HCT116 (cell line): ENCODE results near the gene FOXD1. TPM values are rescaled to one million over a fixed set of nuclear protein-coding genes. Genes with fewer than 3 reads are reported as not detected.

Source experiments
- ATAC-seq: fragments of 200-7000 bp; cut with Tn5 transposase; 2 replicates; pipeline ENCODE4 v1.9.1; 2020; ENCODE audit warnings: mild to moderate bottlenecking, moderate library complexity
- BruUV-seq: library from RNA; stranded (reverse); fragments of 400-500 nt; replicated peaks from 2 replicates; lab custom pipeline; 2021; lab: Mats Ljungman, UMichigan
- CTCF ChIA-PET: fragments of 300-600 bp; sonication (Branson Sonifier 250); formaldehyde crosslinking; loops from one replicate; lab custom pipeline; 2021; ENCODE audit warnings: antibody characterized with exemption; lab: Charles Lee
- POLR2A ChIA-PET: fragments of 300-600, 350-600 bp; sonication (Branson Sonifier 250); formaldehyde crosslinking; loops from one replicate; lab custom pipeline; 2021; ENCODE audit warnings: antibody characterized with exemption; lab: Charles Lee
- RAD21 ChIA-PET, 2 experiments: fragments of 300-600 bp; sonication (Branson Sonifier 250); formaldehyde crosslinking; loops; one replicate each; lab custom pipeline; 2023; ENCODE audit warnings: low total read pairs in 2 of 2; ENCODE audit not compliant: uncharacterized antibody in 2 of 2, unreplicated experiment in 2 of 2, low non-redundant PET in 1 of 2; lab: Charles Lee
- DNase-seq: peaks from one replicate; pipeline ENCODE4 v3.0.0-alpha.2; 2010; ENCODE audit warnings: low read depth, low spot score
- H2AFZ ChIP-seq: fragments of 200-600 bp; shearing (Covaris generic), sonication (generic); 2 replicates; pipeline ENCODE4 v1.6.1; 2017; ENCODE audit warnings: low read depth, mixed run types, mixed read lengths, antibody characterized with exemption, low read length; ENCODE audit not compliant: poor library complexity, severe bottlenecking
- H3K27ac ChIP-seq: 2 replicates; pipeline ENCODE4 v1.5.1; 2012; ENCODE audit warnings: low read depth, low read length
- H3K27me3 ChIP-seq: fragments of 200-600 bp; sonication (generic); 2 replicates; pipeline ENCODE4 v1.6.1; 2016; ENCODE audit warnings: mixed run types, low read length, mixed read lengths; ENCODE audit not compliant: insufficient read depth
- H3K36me3 ChIP-seq, 2 experiments: fragments of 200-500 bp in 1 of 2; fragments of 200-600 bp in 1 of 2; sonication (Bioruptor generic) in 1 of 2; sonication (generic) in 1 of 2; 2 replicates each; pipeline versions ENCODE4 v1.5.1 to v1.6.1; 2014 to 2016; ENCODE audit warnings: low read length in 2 of 2, inconsistent platforms in 1 of 2, mixed read lengths in 1 of 2, mixed run types in 1 of 2; ENCODE audit not compliant: insufficient read depth in 2 of 2, control insufficient read depth in 1 of 2
- H3K4me1 ChIP-seq, 2 experiments: fragments of 200-600 bp in 1 of 2; sonication (generic) in 1 of 2; 2 replicates each; pipeline versions ENCODE4 v1.5.1 to v1.6.1; 2012 to 2017; ENCODE audit warnings: low read length in 2 of 2, inconsistent platforms in 1 of 2, mild to moderate bottlenecking in 1 of 2, mixed read lengths in 1 of 2, mixed run types in 1 of 2, moderate library complexity in 1 of 2; ENCODE audit not compliant: insufficient read depth in 2 of 2, control insufficient read depth in 1 of 2
- H3K4me2 ChIP-seq: fragments of 200-600 bp; sonication (generic); 2 replicates; pipeline ENCODE4 v1.6.1; 2017; ENCODE audit warnings: mixed run types, low read length, mixed read lengths
- H3K4me3 ChIP-seq, 2 experiments: fragments of 200-600 bp in 1 of 2; sonication (generic) in 1 of 2; replicated peaks in 1 of 2; 2 replicates each; pipeline ENCODE4 v1.5.1; 2011 to 2016; ENCODE audit warnings: low read length in 2 of 2, control low read depth in 1 of 2, low read depth in 1 of 2, mild to moderate bottlenecking in 1 of 2, mixed read lengths in 1 of 2, mixed run types in 1 of 2
- H3K79me2 ChIP-seq: fragments of 200-600 bp; sonication (generic); 2 replicates; pipeline ENCODE4 v1.6.1; 2017; ENCODE audit warnings: mild to moderate bottlenecking, mixed run types, low read length, moderate library complexity, mixed read lengths; ENCODE audit not compliant: insufficient read depth
- H3K9ac ChIP-seq: fragments of 200-600 bp; sonication (generic); 2 replicates; pipeline ENCODE4 v1.6.1; 2016; ENCODE audit warnings: low read length, mixed read lengths
- H3K9me2 ChIP-seq: fragments of 200-600 bp; sonication (generic), shearing (Covaris generic); 2 replicates; pipeline ENCODE4 v1.6.1; 2017; ENCODE audit warnings: mixed run types, mild to moderate bottlenecking, moderate library complexity; ENCODE audit not compliant: insufficient read depth
- H3K9me3 ChIP-seq, 2 experiments: fragments of 200-500 bp in 1 of 2; fragments of 200-600 bp in 1 of 2; sonication (Bioruptor generic) in 1 of 2; sonication (generic) in 1 of 2; 2 replicates each; pipeline ENCODE4 v1.6.1; 2014 to 2017; ENCODE audit warnings: low read length in 2 of 2, mixed read lengths in 2 of 2, inconsistent platforms in 1 of 2, low read depth in 1 of 2, mild to moderate bottlenecking in 1 of 2, mixed run types in 1 of 2, moderate library complexity in 1 of 2; ENCODE audit not compliant: control insufficient read depth in 1 of 2, insufficient read depth in 1 of 2
- H4K20me1 ChIP-seq: fragments of 200-600 bp; sonication (generic), shearing (Covaris generic); 2 replicates; pipeline ENCODE4 v1.6.1; 2017; ENCODE audit warnings: mixed run types, mild to moderate bottlenecking, moderate library complexity; ENCODE audit not compliant: insufficient read depth
- CBX3 ChIP-seq: IDR thresholded peaks from 2 replicates; pipeline ENCODE4 v1.6.1; 2012; ENCODE audit warnings: low read depth
- EGR1 ChIP-seq: IDR thresholded peaks from 2 replicates; pipeline ENCODE4 v1.6.1; 2012; ENCODE audit warnings: low read depth
- JUND ChIP-seq: IDR thresholded peaks from 2 replicates; pipeline ENCODE4 v1.6.1; 2012
- RAD21 ChIP-seq: IDR thresholded peaks from 2 replicates; pipeline ENCODE4 v1.6.1; 2012; ENCODE audit warnings: low read depth, mild to moderate bottlenecking
- SIN3A ChIP-seq: IDR thresholded peaks from 2 replicates; pipeline ENCODE4 v1.6.1; 2012; ENCODE audit warnings: low read depth
- SP1 ChIP-seq: IDR thresholded peaks from 2 replicates; pipeline ENCODE4 v1.6.1; 2012; ENCODE audit warnings: low read depth
- SRF ChIP-seq: IDR thresholded peaks from 2 replicates; pipeline ENCODE4 v1.6.1; 2012; ENCODE audit warnings: low read depth
- TCF7L2 ChIP-seq: IDR thresholded peaks from 2 replicates; pipeline ENCODE4 v1.7.0; 2011; ENCODE audit warnings: borderline replicate concordance, inconsistent platforms; ENCODE audit not compliant: insufficient read depth, insufficient read length; ENCODE audit errors: extremely low read depth
- ZFX ChIP-seq: fragments of 450-650 bp; IDR thresholded peaks from 2 replicates; pipeline ENCODE4 v1.6.1; 2017
- ZNF274 ChIP-seq: fragments of 200-500 bp; sonication (Bioruptor generic); IDR thresholded peaks from 2 replicates; pipeline ENCODE4 v1.6.1; 2014; ENCODE audit warnings: mild to moderate bottlenecking, low read depth, low read length, inconsistent platforms
- intact Hi-C: fragments of 100-400 bp; cut with micrococcal nuclease; formaldehyde crosslinking; loops from 2 replicates; pipeline ENCODE4 v1.10.0; 2022
- total RNA-seq: library from RNA; stranded (reverse); gene quantifications from one replicate; pipeline ENCODE4 v1.2.1, GENCODE V29; 2021; ENCODE audit not compliant: unreplicated experiment
- TF ChIP-seq, protein P1 (sequence below): IDR thresholded peaks from 2 replicates; pipeline ENCODE4 v1.6.1; 2011; ENCODE audit warnings: mild to moderate bottlenecking, low read length, moderate library complexity; ENCODE audit not compliant: insufficient replicate concordance; ENCODE audit errors: extremely low read depth
- TF ChIP-seq, protein P2 (sequence below): IDR thresholded peaks from 2 replicates; pipeline ENCODE4 v1.6.1; 2012
- TF ChIP-seq, protein P3 (sequence below), 3 experiments: fragments of 200-600 bp in 1 of 3; sonication (generic) in 1 of 3; IDR thresholded peaks in 2 of 3; conservative IDR thresholded peaks in 1 of 3; 2 replicates each; pipeline ENCODE4 v1.5.1; 2012 to 2017; ENCODE audit warnings: low read depth in 2 of 3, low read length in 2 of 3, antibody characterized with exemption in 1 of 3, borderline replicate concordance in 1 of 3, control low read depth in 1 of 3, mild to moderate bottlenecking in 1 of 3, mixed read lengths in 1 of 3, mixed run types in 1 of 3, moderate library complexity in 1 of 3; ENCODE audit not compliant: insufficient read depth in 1 of 3

The FOXD1 gene
- total RNA-seq, 1 experiment from 2014 or later, result 26.8 TPM

DNA sequence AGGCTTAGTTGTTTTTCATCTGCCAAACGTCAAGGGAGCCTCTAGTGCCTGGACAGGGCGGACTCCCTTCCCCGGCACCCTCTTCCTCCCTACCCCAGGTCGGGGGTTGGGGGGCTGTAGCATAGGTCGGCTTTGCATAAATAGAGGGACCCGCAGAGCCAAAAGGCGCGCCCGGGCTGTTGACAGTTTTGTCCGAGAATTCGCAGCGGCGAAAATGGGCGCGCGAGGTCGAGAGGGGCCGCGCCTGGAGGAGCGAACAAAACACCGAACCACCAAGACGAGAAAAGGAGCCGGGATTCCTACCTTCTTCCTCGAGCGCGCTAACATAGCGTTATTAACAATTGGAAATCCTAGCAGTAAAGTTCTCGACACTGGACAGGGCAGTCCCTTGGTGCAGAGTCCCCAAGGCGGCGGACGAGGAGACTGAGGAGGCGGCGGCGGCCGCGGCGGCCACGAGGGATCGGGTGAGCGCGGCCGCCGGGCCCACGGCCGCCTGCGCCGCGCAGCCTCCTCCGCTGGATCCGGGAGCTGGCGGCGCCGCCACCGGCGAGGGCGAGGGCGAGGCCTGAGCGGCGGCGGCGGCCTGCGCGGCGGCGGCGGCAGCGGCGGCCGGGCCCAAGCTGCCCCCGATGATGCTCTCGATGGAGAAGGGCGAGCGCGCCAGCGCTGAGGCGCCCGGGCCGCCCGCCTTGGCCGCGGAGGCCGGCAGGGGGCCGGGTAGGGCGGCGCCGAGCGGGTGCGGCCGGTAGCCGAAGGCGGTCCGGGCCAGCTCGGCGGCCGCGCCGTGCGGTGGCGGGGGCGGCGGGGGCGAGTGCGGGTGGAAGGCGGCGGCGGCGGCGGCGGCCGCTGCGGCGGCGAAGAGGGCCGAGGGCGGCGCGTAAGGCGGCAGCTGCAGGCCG, 1.7 kb downstream of the FOXD1 start:
- no peaks in the 10 kb centered on the region for H3K9me2 ChIP-seq
- ChIA-PET CTCF (no interaction called here), POLR2A (no interaction called here), RAD21 (interaction anchor here in 1 of 2 experiments (0.5 kb wide), 1 partner anchor 245 kb away, joined by 4 read pairs; no protein-coding TSS in a partner anchor)
- H3K27me3 ChIP-seq, result no peaks in the 10 kb centered on the region
- ATAC-seq (peak; percentile 35), DNase-seq (no peak)
- H3K9ac ChIP-seq, result peak overlapping the region; percentile 80
- no peaks in the 10 kb centered on the region for H3K9me3 ChIP-seq
- no peak overlapping the region for H2AFZ ChIP-seq
- TSS peak; percentile 87 for BruUV-seq
- H3K27ac ChIP-seq, result peak overlapping the region; percentile 89
- no peaks in the 10 kb centered on the region for H4K20me1 ChIP-seq
- peak overlapping the region; percentile 92 for H3K4me2 ChIP-seq
- intact Hi-C loops, result no loop called here
- no peaks in the 10 kb centered on the region for H3K36me3 ChIP-seq
- H3K79me2 ChIP-seq, result peaks cover 21% of the 10 kb centered on the region
- H3K4me3 ChIP-seq, result peak overlapping the region; percentile 64 to 89
- peaks cover 12 to 27% of the 10 kb centered on the region in 2 experiments; a peak in 3 of 4 replicates for H3K4me1 ChIP-seq
- peak; percentile 88 for TF ChIP-seq ZFX
- TF ChIP-seq SP1, result no peak

DNA sequence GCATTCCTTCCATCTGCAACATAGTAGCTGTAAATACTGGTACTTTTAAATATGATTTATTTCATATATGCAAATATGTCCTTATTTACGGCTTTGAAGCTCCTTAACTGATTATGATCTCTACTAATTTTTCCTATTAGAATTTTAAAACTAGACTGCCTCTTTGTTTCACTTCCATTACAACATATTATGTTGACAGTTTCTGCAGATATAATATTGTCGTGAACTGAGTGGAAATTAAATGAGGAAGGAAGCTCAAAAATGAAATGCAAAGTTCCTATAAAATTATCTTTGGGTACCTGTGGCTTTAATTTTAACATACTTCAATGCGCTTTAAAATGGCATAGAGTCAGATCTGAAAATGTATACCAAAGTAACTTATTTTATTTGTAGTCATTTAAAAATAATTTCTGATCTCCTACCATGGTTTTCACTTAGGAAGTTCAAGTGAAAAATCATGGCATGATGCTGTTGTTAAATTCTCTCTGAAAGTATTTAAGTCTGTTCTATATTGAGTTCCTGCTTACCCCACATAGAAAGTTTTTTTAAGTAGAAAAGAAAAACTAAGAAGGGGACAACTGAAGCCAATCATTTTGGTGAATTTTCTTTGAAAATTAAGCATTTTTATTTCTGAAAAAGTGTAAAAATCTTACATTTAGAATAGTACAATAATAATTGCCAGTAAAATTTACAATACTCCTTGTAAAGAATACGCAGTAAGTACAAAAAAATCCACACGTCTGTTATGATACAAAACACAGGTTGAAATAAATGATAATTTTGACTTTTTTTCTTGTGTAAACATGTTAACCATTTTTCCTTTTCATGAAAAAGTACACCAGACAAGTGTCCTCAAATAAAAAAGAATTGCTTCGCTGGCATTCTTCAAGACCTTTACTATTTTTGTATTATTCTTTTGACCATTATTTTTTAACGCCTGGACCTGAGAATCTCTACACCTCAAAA, 2.6 kb downstream of the FOXD1 start:
- intact Hi-C loops, result no loop called here
- CTCF ChIA-PET, result no interaction called here
- Histone ChIP-seq H2AFZ (no peak overlapping the region), H3K9ac (peak overlapping the region; percentile 80), H3K4me2 (peak overlapping the region; percentile 92), H3K27me3 (no peaks in the 10 kb centered on the region), H3K9me3 (no peaks in the 10 kb centered on the region), H3K9me2 (no peaks in the 10 kb centered on the region), H3K4me3 (peak overlapping the region; percentile 64 to 89), H3K4me1 (peaks cover 12 to 18% of the 10 kb centered on the region in 2 experiments; a peak in 3 of 4 replicates), H4K20me1 (no peaks in the 10 kb centered on the region), H3K36me3 (no peaks in the 10 kb centered on the region), H3K27ac (peak overlapping the region; percentile 89; the same call in 1 of the 2 replicates), H3K79me2 (peaks cover 21% of the 10 kb centered on the region)
- ATAC-seq (no peak), DNase-seq (no peak)
- BruUV-seq, result no TSS peak
- RAD21 ChIA-PET, result no interaction called here
- POLR2A ChIA-PET, result no interaction called here
- TF ChIP-seq SRF (no peak), JUND (no peak), RAD21 (no peak), ZNF274 (no peak), TCF7L2 (no peak), CBX3 (no peak), EGR1 (no peak), SIN3A (no peak)
- TF ChIP-seq, protein P1, sequence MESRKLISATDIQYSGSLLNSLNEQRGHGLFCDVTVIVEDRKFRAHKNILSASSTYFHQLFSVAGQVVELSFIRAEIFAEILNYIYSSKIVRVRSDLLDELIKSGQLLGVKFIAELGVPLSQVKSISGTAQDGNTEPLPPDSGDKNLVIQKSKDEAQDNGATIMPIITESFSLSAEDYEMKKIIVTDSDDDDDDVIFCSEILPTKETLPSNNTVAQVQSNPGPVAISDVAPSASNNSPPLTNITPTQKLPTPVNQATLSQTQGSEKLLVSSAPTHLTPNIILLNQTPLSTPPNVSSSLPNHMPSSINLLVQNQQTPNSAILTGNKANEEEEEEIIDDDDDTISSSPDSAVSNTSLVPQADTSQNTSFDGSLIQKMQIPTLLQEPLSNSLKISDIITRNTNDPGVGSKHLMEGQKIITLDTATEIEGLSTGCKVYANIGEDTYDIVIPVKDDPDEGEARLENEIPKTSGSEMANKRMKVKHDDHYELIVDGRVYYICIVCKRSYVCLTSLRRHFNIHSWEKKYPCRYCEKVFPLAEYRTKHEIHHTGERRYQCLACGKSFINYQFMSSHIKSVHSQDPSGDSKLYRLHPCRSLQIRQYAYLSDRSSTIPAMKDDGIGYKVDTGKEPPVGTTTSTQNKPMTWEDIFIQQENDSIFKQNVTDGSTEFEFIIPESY, result no peak
- TF ChIP-seq, protein P2, sequence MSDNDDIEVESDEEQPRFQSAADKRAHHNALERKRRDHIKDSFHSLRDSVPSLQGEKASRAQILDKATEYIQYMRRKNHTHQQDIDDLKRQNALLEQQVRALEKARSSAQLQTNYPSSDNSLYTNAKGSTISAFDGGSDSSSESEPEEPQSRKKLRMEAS, result no peak
- TF ChIP-seq, protein P3, sequence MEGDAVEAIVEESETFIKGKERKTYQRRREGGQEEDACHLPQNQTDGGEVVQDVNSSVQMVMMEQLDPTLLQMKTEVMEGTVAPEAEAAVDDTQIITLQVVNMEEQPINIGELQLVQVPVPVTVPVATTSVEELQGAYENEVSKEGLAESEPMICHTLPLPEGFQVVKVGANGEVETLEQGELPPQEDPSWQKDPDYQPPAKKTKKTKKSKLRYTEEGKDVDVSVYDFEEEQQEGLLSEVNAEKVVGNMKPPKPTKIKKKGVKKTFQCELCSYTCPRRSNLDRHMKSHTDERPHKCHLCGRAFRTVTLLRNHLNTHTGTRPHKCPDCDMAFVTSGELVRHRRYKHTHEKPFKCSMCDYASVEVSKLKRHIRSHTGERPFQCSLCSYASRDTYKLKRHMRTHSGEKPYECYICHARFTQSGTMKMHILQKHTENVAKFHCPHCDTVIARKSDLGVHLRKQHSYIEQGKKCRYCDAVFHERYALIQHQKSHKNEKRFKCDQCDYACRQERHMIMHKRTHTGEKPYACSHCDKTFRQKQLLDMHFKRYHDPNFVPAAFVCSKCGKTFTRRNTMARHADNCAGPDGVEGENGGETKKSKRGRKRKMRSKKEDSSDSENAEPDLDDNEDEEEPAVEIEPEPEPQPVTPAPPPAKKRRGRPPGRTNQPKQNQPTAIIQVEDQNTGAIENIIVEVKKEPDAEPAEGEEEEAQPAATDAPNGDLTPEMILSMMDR (IDR thresholded peaks at IDR 0.05 in 2 of 3, conservative IDR thresholded peaks at IDR 0.05 in 1 of 3; ENCODE audit: borderline replicate concordance in 1 of 3, insufficient read depth in 1 of 3, low read depth in 2 of 3, low read length in 2 of 3), result no peak
